K562 (cell line): ENCODE data around the gene CEP295NL. TPM values are rescaled to one million over a fixed set of nuclear protein-coding genes. Genes with fewer than 3 reads are reported as not detected.

Source experiments
- ADNP ChIP-seq: fragments of 200-800 bp; sonication (Bioruptor generic); IDR thresholded peaks from 2 replicates; pipeline ENCODE4 v1.6.1; 2016; ENCODE audit warnings: missing genetic modification characterization, missing compliant biosample characterization
- ATF1 ChIP-seq, 2 experiments: fragments of 450-650 bp in 1 of 2; IDR thresholded peaks; 2 replicates each; pipeline ENCODE4 v1.6.1; 2016; ENCODE audit warnings: missing compliant biosample characterization in 1 of 2, missing genetic modification characterization in 1 of 2
- CSDE1 ChIP-seq, 2 experiments: fragments of 450-650 bp; IDR thresholded peaks; 2 replicates each; pipeline ENCODE4 v1.6.1; 2016; ENCODE audit warnings: mild to moderate bottlenecking in 1 of 2
- ERF ChIP-seq: fragments of 450-650 bp; formaldehyde crosslinking; IDR thresholded peaks from 2 replicates; pipeline ENCODE4 v1.4.0; 2020; ENCODE audit warnings: mild to moderate bottlenecking, mixed read lengths
- FOXP1 ChIP-seq: sonication (generic); formaldehyde crosslinking; IDR thresholded peaks from 2 replicates; pipeline ENCODE4 v1.8.0; 2022; ENCODE audit warnings: mild to moderate bottlenecking, missing genetic modification reagents
- GTF2A2 ChIP-seq: IDR thresholded peaks from 2 replicates; pipeline ENCODE4 v1.6.1; 2016; ENCODE audit warnings: mild to moderate bottlenecking, missing genetic modification characterization, missing compliant biosample characterization
- MYC ChIP-seq, 2 experiments: fragments of 250-450 bp in 1 of 2; sonication (Bioruptor Pico) in 1 of 2; IDR thresholded peaks; 2 replicates each; pipeline versions ENCODE4 v1.5.1 to v1.6.1; 2012 to 2021; ENCODE audit warnings: low read depth in 2 of 2, borderline replicate concordance in 1 of 2, improper control_type of control experiment in 1 of 2, low read length in 1 of 2, mild to moderate bottlenecking in 1 of 2, moderate library complexity in 1 of 2
- RBM34 ChIP-seq: fragments of 200-400 bp; formaldehyde crosslinking; IDR thresholded peaks from 2 replicates; pipeline ENCODE4 v1.6.1; 2018; ENCODE audit warnings: low read length, borderline replicate concordance; ENCODE audit not compliant: insufficient read depth
- RREB1 ChIP-seq: fragments of 250-450 bp; sonication (Bioruptor Pico); IDR thresholded peaks from 2 replicates; pipeline ENCODE4 v1.4.0; 2020
- SP2 ChIP-seq: IDR thresholded peaks from 2 replicates; pipeline ENCODE4 v1.6.1; 2011; ENCODE audit warnings: mild to moderate bottlenecking, low read depth, low read length, moderate library complexity; ENCODE audit not compliant: poor library complexity, severe bottlenecking; ENCODE audit errors: extremely low read depth
- SUPT5H ChIP-seq: fragments of 450-650 bp; IDR thresholded peaks from 2 replicates; pipeline ENCODE4 v1.6.1; 2016
- TCF7L2 ChIP-seq: fragments of 150-350 bp; IDR thresholded peaks from 2 replicates; pipeline ENCODE4 v1.6.1; 2016; ENCODE audit warnings: low read depth, mild to moderate bottlenecking, low read length, moderate library complexity
- ZNF217 ChIP-seq: sonication (generic); formaldehyde crosslinking; IDR thresholded peaks from 2 replicates; pipeline ENCODE4 v1.8.0; 2022; ENCODE audit warnings: mild to moderate bottlenecking, missing genetic modification reagents
- ZNF592 ChIP-seq: fragments of 450-650 bp; IDR thresholded peaks from 2 replicates; pipeline ENCODE4 v1.6.1; 2017; ENCODE audit warnings: antibody characterized with exemption, mild to moderate bottlenecking
- polyA plus RNA-seq, 8 experiments: library from polyadenylated mRNA; depleted of rRNA in 4 of 8; stranded (reverse) in 5 of 8; unstranded in 3 of 8; fragments of >200 nt; fragmentation: Nextera tagmentation in 2 of 8; fragmentation: Illumina TruSeq in 1 of 8; extraction: Ambion mirVana in 2 of 8; extraction: Trizol in 1 of 8; gene quantifications; 2 replicates each; pipeline versions ENCODE4 v1.2.1 to v1.2.3, GENCODE V29; 2011 to 2014; ENCODE audit warnings: inconsistent platforms in 1 of 8, missing spikeins in 1 of 8
- total RNA-seq, 7 experiments: library from RNA; depleted of rRNA in 6 of 7; stranded (reverse); fragments of >200 nt in 6 of 7; fragmentation: Illumina TruSeq in 2 of 7; extraction: Trizol in 2 of 7; gene quantifications; 2 replicates each; pipeline versions ENCODE4 v1.2.1 to v1.2.3, GENCODE V29; 2011 to 2021; ENCODE audit warnings: low replicate concordance in 1 of 7

CEP295NL gene
- total and polyA plus RNA-seq, 9 of the 15 experiments (the other 6 are each of a cell fraction or from before 2014, with no cell fraction given), result not detected

GRCh38 chr17:78862073-78863023, 40.7 kb downstream of the CEP295NL start (continued):
- TF ChIP-seq ZNF217 (no peak), GTF2A2 (tag) (no peak), FOXP1 (CRISPR knock-in tag) (no peak), ZNF592 (peak; percentile 91), RREB1 (CRISPR knock-in tag) (no peak), CSDE1 (IDR thresholded peaks at IDR 0.05) (no peak), ERF (CRISPR knock-in tag) (no peak), ADNP (tag) (peak; percentile 74; the same call in 1 of the 2 replicates), ATF1 (CRISPR knock-in tag; IDR thresholded peaks at IDR 0.05) (no peak), ATF1 (tag; IDR thresholded peaks at IDR 0.05) (peak; percentile 36; the same call in 1 of the 2 replicates), MYC (IDR thresholded peaks at IDR 0.05; ENCODE audit: low read depth, low read length) (peak; percentile 97), MYC (CRISPR knock-in tag; IDR thresholded peaks at IDR 0.05; ENCODE audit: borderline replicate concordance, low read depth) (peak; percentile 87; the same call in 1 of the 2 replicates), SP2 (no peak), RBM34 (no peak), TCF7L2 (no peak), SUPT5H (peak; percentile 60)
